HEK293 (cell line): ENCODE data around the gene DOK3.
A peak's percentile ranks its signal among the peaks of the same experiment; 100 is the strongest.

Experiments
- BCL11B ChIP-seq: fragments of 450-650 bp; formaldehyde crosslinking; IDR thresholded peaks from 2 replicates; pipeline ENCODE4 v1.5.1; 2016; ENCODE audit warnings: low read depth, missing biosample characterization, missing genetic modification characterization
- EGR2 ChIP-seq: fragments of 450-650 bp; formaldehyde crosslinking; IDR thresholded peaks from 2 replicates; pipeline ENCODE4 v1.5.1; 2016; ENCODE audit warnings: low read depth, missing biosample characterization, missing genetic modification characterization
- IKZF3 ChIP-seq: fragments of 450-650 bp; IDR thresholded peaks from 2 replicates; pipeline ENCODE4 v1.5.0; 2018; ENCODE audit warnings: missing biosample characterization, mild to moderate bottlenecking, missing genetic modification characterization, moderate library complexity
- KLF10 ChIP-seq: fragments of 450-650 bp; IDR thresholded peaks from 2 replicates; pipeline ENCODE4 v1.5.1; 2018; ENCODE audit warnings: missing biosample characterization, mild to moderate bottlenecking, missing genetic modification characterization
- OVOL3 ChIP-seq: fragments of 450-650 bp; formaldehyde crosslinking; IDR thresholded peaks from 2 replicates; pipeline ENCODE4 v1.5.1; 2016; ENCODE audit warnings: missing biosample characterization, missing genetic modification characterization
- PATZ1 ChIP-seq: fragments of 450-650 bp; formaldehyde crosslinking; IDR thresholded peaks from 2 replicates; pipeline ENCODE4 v1.5.1; 2016; ENCODE audit warnings: missing biosample characterization, missing genetic modification characterization
- SCRT2 ChIP-seq: fragments of 450-650 bp; formaldehyde crosslinking; IDR thresholded peaks from 2 replicates; pipeline ENCODE4 v1.5.1; 2016; ENCODE audit warnings: missing biosample characterization, missing genetic modification characterization
- SETDB1 ChIP-seq: IDR thresholded peaks from one replicate; pipeline ENCODE4 v1.6.1; 2017; ENCODE audit warnings: mild to moderate bottlenecking, low read length, moderate library complexity, mixed read lengths; ENCODE audit not compliant: insufficient read length
- SP3 ChIP-seq: fragments of 450-650 bp; formaldehyde crosslinking; IDR thresholded peaks from 2 replicates; pipeline ENCODE4 v1.5.1; 2016; ENCODE audit warnings: missing biosample characterization, missing genetic modification characterization
- TRIM28 ChIP-seq: IDR thresholded peaks from 2 replicates; pipeline ENCODE4 v1.6.1; 2011; ENCODE audit warnings: low read length, control low read depth, borderline replicate concordance
- ZBTB11 ChIP-seq: fragments of 450-650 bp; formaldehyde crosslinking; conservative IDR thresholded peaks from 2 replicates; pipeline ENCODE4 v1.5.1; 2016; ENCODE audit warnings: low read depth, missing biosample characterization, missing genetic modification characterization
- ZBTB7A ChIP-seq: fragments of 450-650 bp; formaldehyde crosslinking; IDR thresholded peaks from 2 replicates; pipeline ENCODE4 v1.5.1; 2016; ENCODE audit warnings: low read depth, missing biosample characterization, missing genetic modification characterization
- ZFHX2 ChIP-seq: fragments of 450-650 bp; formaldehyde crosslinking; conservative IDR thresholded peaks from 2 replicates; pipeline ENCODE4 v1.5.1; 2016; ENCODE audit warnings: missing biosample characterization, missing genetic modification characterization
- ZNF10 ChIP-seq: fragments of 450-650 bp; formaldehyde crosslinking; IDR thresholded peaks from 2 replicates; pipeline ENCODE4 v1.5.1; 2017; ENCODE audit warnings: missing biosample characterization, missing genetic modification characterization
- ZNF121 ChIP-seq: fragments of 450-650 bp; formaldehyde crosslinking; IDR thresholded peaks from 2 replicates; pipeline ENCODE4 v1.5.1; 2016; ENCODE audit warnings: missing biosample characterization, missing genetic modification characterization
- ZNF157 ChIP-seq: fragments of 450-650 bp; formaldehyde crosslinking; IDR thresholded peaks from 2 replicates; pipeline ENCODE4 v1.5.1; 2016; ENCODE audit warnings: missing biosample characterization, missing genetic modification characterization
- ZNF175 ChIP-seq: fragments of 450-650 bp; formaldehyde crosslinking; IDR thresholded peaks from 2 replicates; pipeline ENCODE4 v1.5.1; 2016; ENCODE audit warnings: missing biosample characterization, missing genetic modification characterization
- ZNF23 ChIP-seq: fragments of 450-650 bp; formaldehyde crosslinking; IDR thresholded peaks from 2 replicates; pipeline ENCODE4 v1.5.1; 2016; ENCODE audit warnings: missing biosample characterization, missing genetic modification characterization, borderline replicate concordance
- ZNF280D ChIP-seq: fragments of 450-650 bp; formaldehyde crosslinking; IDR thresholded peaks from 2 replicates; pipeline ENCODE4 v1.5.1; 2016; ENCODE audit warnings: missing biosample characterization, missing genetic modification characterization
- ZNF292 ChIP-seq: fragments of 450-650 bp; formaldehyde crosslinking; IDR thresholded peaks from 2 replicates; pipeline ENCODE4 v1.5.1; 2016; ENCODE audit warnings: low read depth, missing biosample characterization, missing genetic modification characterization, borderline replicate concordance
- ZNF335 ChIP-seq: fragments of 450-650 bp; formaldehyde crosslinking; conservative IDR thresholded peaks from 2 replicates; pipeline ENCODE4 v1.5.1; 2016; ENCODE audit warnings: missing biosample characterization, missing genetic modification characterization
- ZNF426 ChIP-seq: fragments of 450-650 bp; formaldehyde crosslinking; IDR thresholded peaks from 2 replicates; pipeline ENCODE4 v1.5.1; 2017; ENCODE audit warnings: missing biosample characterization, missing genetic modification characterization, mild to moderate bottlenecking, inconsistent platforms, moderate library complexity
- ZNF48 ChIP-seq: fragments of 450-650 bp; formaldehyde crosslinking; IDR thresholded peaks from 2 replicates; pipeline ENCODE4 v1.5.1; 2016; ENCODE audit warnings: missing biosample characterization, missing genetic modification characterization
- ZNF621 ChIP-seq: fragments of 450-650 bp; formaldehyde crosslinking; IDR thresholded peaks from 2 replicates; pipeline ENCODE4 v1.5.1; 2017; ENCODE audit warnings: missing biosample characterization, missing genetic modification characterization
- ZNF629 ChIP-seq: fragments of 450-650 bp; formaldehyde crosslinking; IDR thresholded peaks from 2 replicates; pipeline ENCODE4 v1.5.1; 2017; ENCODE audit warnings: missing biosample characterization, missing genetic modification characterization
- ZNF660 ChIP-seq: fragments of 450-650 bp; IDR thresholded peaks from 2 replicates; pipeline ENCODE4 v1.5.1; 2018; ENCODE audit warnings: missing biosample characterization, mild to moderate bottlenecking, missing genetic modification characterization
- ZNF670 ChIP-seq: fragments of 450-650 bp; formaldehyde crosslinking; IDR thresholded peaks from 2 replicates; pipeline ENCODE4 v1.5.1; 2016; ENCODE audit warnings: missing biosample characterization, missing genetic modification characterization, low read depth
- ZNF692 ChIP-seq: fragments of 450-650 bp; formaldehyde crosslinking; IDR thresholded peaks from 2 replicates; pipeline ENCODE4 v1.5.1; 2016; ENCODE audit warnings: missing biosample characterization, missing genetic modification characterization
- ZSCAN30 ChIP-seq: fragments of 450-650 bp; IDR thresholded peaks from 2 replicates; pipeline ENCODE4 v1.5.1; 2018; ENCODE audit warnings: missing biosample characterization, mild to moderate bottlenecking, missing genetic modification characterization, moderate library complexity
- ZSCAN4 ChIP-seq: fragments of 450-650 bp; formaldehyde crosslinking; IDR thresholded peaks from 2 replicates; pipeline ENCODE4 v1.5.1; 2017; ENCODE audit warnings: missing biosample characterization, missing genetic modification characterization

Gene DOK3

GRCh38 chr5:177455036-177455660 is 54.5 kb downstream of the DOK3 start (continued):
- TF ChIP-seq ZBTB11 (tag by site-specific recombination) (no peak; the same call in 1 of the 2 replicates), ZNF292 (tag by site-specific recombination) (no peak), TRIM28 (no peak), ZNF629 (tag by site-specific recombination) (peak; percentile 78), ZNF280D (no peak), EGR2 (tag by site-specific recombination) (peak; percentile 91), ZNF48 (tag by site-specific recombination) (no peak), KLF10 (tag by site-specific recombination) (peak; percentile 84), ZNF175 (tag by site-specific recombination) (no peak), IKZF3 (tag by site-specific recombination) (peak; percentile 47; the same call in 1 of the 2 replicates), ZNF670 (tag by site-specific recombination) (no peak), ZNF121 (tag by site-specific recombination) (no peak), BCL11B (tag by site-specific recombination) (no peak), ZNF23 (tag by site-specific recombination) (no peak), PATZ1 (tag by site-specific recombination) (peak; percentile 83), SETDB1 (no peak), ZSCAN30 (tag by site-specific recombination) (peak; percentile 86; the same call in 1 of the 2 replicates), ZNF157 (tag by site-specific recombination) (no peak), SP3 (tag by site-specific recombination) (peak; percentile 70), ZNF10 (0 out of 2 replicates have a peak, but pooled peaks have one; percentile 40), ZFHX2 (tag by site-specific recombination) (peak; percentile 98), OVOL3 (tag by site-specific recombination) (no peak), ZNF692 (tag by site-specific recombination) (peak; percentile 18; the same call in 1 of the 2 replicates), ZBTB7A (tag by site-specific recombination) (peak; percentile 85), ZNF426 (tag by site-specific recombination) (no peak), ZNF335 (tag by site-specific recombination) (peak; percentile 92), ZNF621 (tag by site-specific recombination) (no peak), SCRT2 (tag by site-specific recombination) (peak; percentile 81), ZSCAN4 (no peak), ZNF660 (peak; percentile 87)
